HepG2 (cell line): ENCODE measurements around the gene ENTPD6. TPM values are rescaled to one million over a fixed set of nuclear protein-coding genes. Genes with fewer than 3 reads are reported as not detected.
A peak's percentile ranks its signal among the peaks of the same experiment; 100 is the strongest.

ENCODE experiments used
- ARHGAP35 ChIP-seq: sonication (generic); formaldehyde crosslinking; IDR thresholded peaks from 2 replicates; pipeline ENCODE4 v1.9.0; 2022; ENCODE audit warnings: mild to moderate bottlenecking, inconsistent platforms, moderate library complexity, missing genetic modification reagents, borderline replicate concordance
- CSRNP2 ChIP-seq: sonication (generic); formaldehyde crosslinking; conservative IDR thresholded peaks from 2 replicates; pipeline ENCODE4 v1.8.0; 2022; ENCODE audit warnings: low read depth, missing genetic modification reagents
- DZIP1 ChIP-seq: sonication (generic); formaldehyde crosslinking; IDR thresholded peaks from 2 replicates; pipeline ENCODE4 v1.5.0; 2020; ENCODE audit warnings: mild to moderate bottlenecking, missing genetic modification reagents
- JARID2 ChIP-seq: sonication (generic); formaldehyde crosslinking; IDR thresholded peaks from 2 replicates; pipeline ENCODE4 v1.8.1; 2023; ENCODE audit warnings: missing genetic modification reagents, inconsistent platforms; ENCODE audit not compliant: insufficient replicate concordance
- KDM2A ChIP-seq: sonication (generic); formaldehyde crosslinking; IDR thresholded peaks from 2 replicates; pipeline ENCODE4 v1.4.0; 2020; ENCODE audit warnings: low read depth, missing genetic modification reagents, borderline replicate concordance
- LCORL ChIP-seq, 2 experiments: fragments of 450-650 bp in 1 of 2; sonication (generic) in 1 of 2; formaldehyde crosslinking in 1 of 2; IDR thresholded peaks; 2 replicates each; pipeline versions ENCODE4 v1.5.0 to v1.6.1; 2017 to 2020; ENCODE audit warnings: antibody characterized with exemption in 1 of 2, missing genetic modification reagents in 1 of 2
- NCOA1 ChIP-seq: sonication (generic); formaldehyde crosslinking; IDR thresholded peaks from 2 replicates; pipeline ENCODE4 v1.9.0; 2021; ENCODE audit warnings: missing genetic modification reagents
- NFE2L2 ChIP-seq: fragments of 150-350 bp; IDR thresholded peaks from 2 replicates; pipeline ENCODE4 v1.6.1; 2014; ENCODE audit warnings: low read length
- NFIC ChIP-seq: IDR thresholded peaks from 2 replicates; pipeline ENCODE4 v1.6.1; 2012; ENCODE audit warnings: mild to moderate bottlenecking, low read length, inconsistent platforms
- NFKBIZ ChIP-seq: IDR thresholded peaks from 2 replicates; pipeline ENCODE4 v1.6.1; 2018; ENCODE audit warnings: missing genetic modification reagents, missing compliant biosample characterization
- NFRKB ChIP-seq: fragments of 450-650 bp; IDR thresholded peaks from 2 replicates; pipeline ENCODE4 v1.6.1; 2017
- POGZ ChIP-seq: sonication (generic); formaldehyde crosslinking; IDR thresholded peaks from 2 replicates; pipeline ENCODE4 v1.4.0; 2020; ENCODE audit warnings: mild to moderate bottlenecking, missing genetic modification reagents
- RFX3 ChIP-seq: IDR thresholded peaks from 2 replicates; pipeline ENCODE4 v1.6.1; 2016; ENCODE audit warnings: missing biosample characterization, missing genetic modification reagents
- STAG1 ChIP-seq: sonication (generic); formaldehyde crosslinking; IDR thresholded peaks from 2 replicates; pipeline ENCODE4 v1.4.0; 2020; ENCODE audit warnings: missing genetic modification reagents
- ZBTB7B ChIP-seq: sonication (generic); formaldehyde crosslinking; IDR thresholded peaks from 2 replicates; pipeline ENCODE4 v1.4.0; 2020; ENCODE audit warnings: missing genetic modification reagents
- ZKSCAN8 ChIP-seq: IDR thresholded peaks from 2 replicates; pipeline ENCODE4 v1.6.1; 2016; ENCODE audit warnings: borderline replicate concordance, missing genetic modification reagents, missing compliant biosample characterization
- ZNF530 ChIP-seq: sonication (generic); formaldehyde crosslinking; IDR thresholded peaks from 2 replicates; pipeline ENCODE4 v1.5.0; 2020; ENCODE audit warnings: low read depth, mild to moderate bottlenecking, missing genetic modification reagents
- ZNF75D ChIP-seq: sonication (generic); formaldehyde crosslinking; IDR thresholded peaks from 2 replicates; pipeline ENCODE4 v1.8.1; 2023; ENCODE audit warnings: missing genetic modification reagents, mild to moderate bottlenecking, borderline replicate concordance
- ZNF790 ChIP-seq: sonication (generic); formaldehyde crosslinking; IDR thresholded peaks from 2 replicates; pipeline ENCODE4 v1.8.0; 2022; ENCODE audit warnings: missing genetic modification reagents, mild to moderate bottlenecking, borderline replicate concordance
- ZNF879 ChIP-seq: sonication (generic); formaldehyde crosslinking; IDR thresholded peaks from 2 replicates; pipeline ENCODE4 v1.8.1; 2023; ENCODE audit warnings: missing genetic modification reagents
- polyA plus RNA-seq, 8 experiments: library from polyadenylated mRNA; depleted of rRNA in 3 of 8; stranded (reverse) in 7 of 8; unstranded in 1 of 8; fragments of >200 nt; fragmentation: Illumina TruSeq in 4 of 8; extraction: Trizol in 4 of 8; gene quantifications; 2 replicates each; pipeline versions ENCODE4 v1.2.1 to v1.2.3, GENCODE V29; 2011 to 2016; ENCODE audit warnings: low read depth in 4 of 8, missing spikeins in 1 of 8, mixed read lengths in 1 of 8; ENCODE audit not compliant: insufficient read depth in 1 of 8
- total RNA-seq, 5 experiments: library from RNA; depleted of rRNA; stranded (reverse); fragments of >200 nt; fragmentation: Illumina TruSeq; extraction: Trizol; gene quantifications; 2 replicates each; pipeline ENCODE4 v1.2.3, GENCODE V29; 2016; ENCODE audit warnings: low read depth in 1 of 5
- TF ChIP-seq, protein P1 (sequence below): sonication (generic); formaldehyde crosslinking; IDR thresholded peaks from 2 replicates; pipeline ENCODE4 v1.5.0; 2020; ENCODE audit warnings: mild to moderate bottlenecking, missing genetic modification reagents
- TF ChIP-seq, protein P2 (sequence below): sonication (generic); formaldehyde crosslinking; conservative IDR thresholded peaks from 2 replicates; pipeline ENCODE4 v1.4.0; 2020; ENCODE audit warnings: missing genetic modification reagents

The ENTPD6 gene
- total and polyA plus RNA-seq, 2 of the 13 experiments (the other 11 are each of a cell fraction or from before 2014, with no cell fraction given), result 164 to 172 TPM

DNA sequence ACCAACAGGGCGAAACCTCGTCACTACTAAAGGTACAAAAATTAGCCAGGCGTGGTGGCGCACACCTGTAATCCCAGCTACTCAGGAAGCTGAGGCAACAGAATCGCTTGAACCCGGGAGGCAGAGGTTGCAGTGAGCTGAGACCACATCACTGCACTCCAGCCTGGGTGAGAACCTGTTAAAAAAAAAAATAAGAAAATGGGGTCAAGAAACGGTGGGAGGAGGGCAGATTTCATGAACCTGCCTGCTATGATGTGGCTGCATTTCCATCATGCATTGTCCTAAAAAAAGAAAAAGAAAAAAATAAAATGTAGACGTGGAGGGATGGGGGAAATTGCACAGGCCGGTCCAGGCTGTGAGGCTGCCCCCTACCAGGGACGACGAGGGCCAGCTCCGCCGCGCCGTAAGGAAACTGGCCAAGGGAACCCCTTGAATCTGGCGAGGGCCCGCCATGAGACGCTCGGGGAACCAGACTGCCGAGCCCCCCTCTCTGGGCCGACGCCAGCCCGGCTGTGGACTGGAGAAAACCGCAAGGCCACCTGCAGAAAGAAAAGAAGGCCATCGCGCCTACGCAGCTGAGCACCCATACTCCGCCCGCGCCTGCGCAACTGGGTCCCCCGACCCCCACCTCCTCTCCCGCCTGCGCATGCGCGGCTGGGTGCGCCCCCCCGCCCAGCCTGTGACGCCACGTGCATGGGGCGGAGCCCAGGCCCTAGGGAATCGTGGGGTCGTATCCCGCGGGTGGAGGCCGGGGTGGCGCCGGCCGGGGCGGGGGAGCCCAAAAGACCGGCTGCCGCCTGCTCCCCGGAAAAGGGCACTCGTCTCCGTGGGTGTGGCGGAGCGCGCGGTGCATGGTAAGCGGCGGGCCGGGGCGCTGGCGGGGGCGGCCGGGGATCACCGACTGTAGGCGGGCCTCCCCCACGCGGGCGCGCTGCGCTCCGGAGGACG is at the start of gene ENTPD6 (continued):
- TF ChIP-seq ZNF75D (CRISPR knock-in tag), result no peak
- TF ChIP-seq, protein P1, sequence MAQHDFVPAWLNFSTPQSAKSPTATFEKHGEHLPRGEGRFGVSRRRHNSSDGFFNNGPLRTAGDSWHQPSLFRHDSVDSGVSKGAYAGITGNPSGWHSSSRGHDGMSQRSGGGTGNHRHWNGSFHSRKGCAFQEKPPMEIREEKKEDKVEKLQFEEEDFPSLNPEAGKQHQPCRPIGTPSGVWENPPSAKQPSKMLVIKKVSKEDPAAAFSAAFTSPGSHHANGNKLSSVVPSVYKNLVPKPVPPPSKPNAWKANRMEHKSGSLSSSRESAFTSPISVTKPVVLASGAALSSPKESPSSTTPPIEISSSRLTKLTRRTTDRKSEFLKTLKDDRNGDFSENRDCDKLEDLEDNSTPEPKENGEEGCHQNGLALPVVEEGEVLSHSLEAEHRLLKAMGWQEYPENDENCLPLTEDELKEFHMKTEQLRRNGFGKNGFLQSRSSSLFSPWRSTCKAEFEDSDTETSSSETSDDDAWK (CRISPR knock-in tag), result no peak
- TF ChIP-seq ZKSCAN8 (CRISPR knock-in tag), result 0 out of 2 replicates have a peak, but pooled peaks have one; percentile 16
- 0 out of 2 replicates have a peak, but pooled peaks have one; percentile 42 for TF ChIP-seq ZNF790 (CRISPR knock-in tag)
- peak; percentile 79 for TF ChIP-seq POGZ (CRISPR knock-in tag)
- TF ChIP-seq NFE2L2, result no peak
- no peak for TF ChIP-seq NFIC
- no peak for TF ChIP-seq NCOA1 (CRISPR knock-in tag)
- TF ChIP-seq ZBTB7B (CRISPR knock-in tag), result peak; percentile 50; the same call in 1 of the 2 replicates
- TF ChIP-seq DZIP1 (CRISPR knock-in tag), result peak; percentile 16; the same call in 1 of the 2 replicates
- peak; percentile 46; the same call in 1 of the 2 replicates for TF ChIP-seq ARHGAP35 (CRISPR knock-in tag)
- no peak for TF ChIP-seq CSRNP2 (CRISPR knock-in tag)
- no peak for TF ChIP-seq RFX3 (CRISPR knock-in tag)
- TF ChIP-seq JARID2, result peak; percentile 41
- TF ChIP-seq, protein P2, sequence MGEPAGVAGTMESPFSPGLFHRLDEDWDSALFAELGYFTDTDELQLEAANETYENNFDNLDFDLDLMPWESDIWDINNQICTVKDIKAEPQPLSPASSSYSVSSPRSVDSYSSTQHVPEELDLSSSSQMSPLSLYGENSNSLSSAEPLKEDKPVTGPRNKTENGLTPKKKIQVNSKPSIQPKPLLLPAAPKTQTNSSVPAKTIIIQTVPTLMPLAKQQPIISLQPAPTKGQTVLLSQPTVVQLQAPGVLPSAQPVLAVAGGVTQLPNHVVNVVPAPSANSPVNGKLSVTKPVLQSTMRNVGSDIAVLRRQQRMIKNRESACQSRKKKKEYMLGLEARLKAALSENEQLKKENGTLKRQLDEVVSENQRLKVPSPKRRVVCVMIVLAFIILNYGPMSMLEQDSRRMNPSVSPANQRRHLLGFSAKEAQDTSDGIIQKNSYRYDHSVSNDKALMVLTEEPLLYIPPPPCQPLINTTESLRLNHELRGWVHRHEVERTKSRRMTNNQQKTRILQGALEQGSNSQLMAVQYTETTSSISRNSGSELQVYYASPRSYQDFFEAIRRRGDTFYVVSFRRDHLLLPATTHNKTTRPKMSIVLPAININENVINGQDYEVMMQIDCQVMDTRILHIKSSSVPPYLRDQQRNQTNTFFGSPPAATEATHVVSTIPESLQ (CRISPR knock-in tag), result peak; percentile 98
- TF ChIP-seq ZNF530 (CRISPR knock-in tag), result 0 out of 2 replicates have a peak, but pooled peaks have one; percentile 19
- no peak for TF ChIP-seq NFRKB
- TF ChIP-seq ZNF879 (CRISPR knock-in tag), result no peak
- no peak for TF ChIP-seq LCORL (IDR thresholded peaks at IDR 0.05)
- TF ChIP-seq LCORL (CRISPR knock-in tag; IDR thresholded peaks at IDR 0.05), result peak; percentile 80
- TF ChIP-seq NFKBIZ (CRISPR knock-in tag), result peak; percentile 69; the same call in 1 of the 2 replicates
- peak; percentile 36 for TF ChIP-seq STAG1 (CRISPR knock-in tag)
- peak; percentile 73 for TF ChIP-seq KDM2A (CRISPR knock-in tag)
